Measurements from ENCODE around the gene PPP1R3G. TPM values are rescaled to one million over a fixed set of nuclear protein-coding genes. Genes with fewer than 3 reads are reported as not detected.
A peak's percentile ranks its signal among the peaks of the same experiment; 100 is the strongest.

The PPP1R3G gene
- total and polyA plus RNA-seq, 2 of the 13 experiments (the other 11 are each of a cell fraction or from before 2014, with no cell fraction given) = 1.2 to 1.3 TPM

DNA sequence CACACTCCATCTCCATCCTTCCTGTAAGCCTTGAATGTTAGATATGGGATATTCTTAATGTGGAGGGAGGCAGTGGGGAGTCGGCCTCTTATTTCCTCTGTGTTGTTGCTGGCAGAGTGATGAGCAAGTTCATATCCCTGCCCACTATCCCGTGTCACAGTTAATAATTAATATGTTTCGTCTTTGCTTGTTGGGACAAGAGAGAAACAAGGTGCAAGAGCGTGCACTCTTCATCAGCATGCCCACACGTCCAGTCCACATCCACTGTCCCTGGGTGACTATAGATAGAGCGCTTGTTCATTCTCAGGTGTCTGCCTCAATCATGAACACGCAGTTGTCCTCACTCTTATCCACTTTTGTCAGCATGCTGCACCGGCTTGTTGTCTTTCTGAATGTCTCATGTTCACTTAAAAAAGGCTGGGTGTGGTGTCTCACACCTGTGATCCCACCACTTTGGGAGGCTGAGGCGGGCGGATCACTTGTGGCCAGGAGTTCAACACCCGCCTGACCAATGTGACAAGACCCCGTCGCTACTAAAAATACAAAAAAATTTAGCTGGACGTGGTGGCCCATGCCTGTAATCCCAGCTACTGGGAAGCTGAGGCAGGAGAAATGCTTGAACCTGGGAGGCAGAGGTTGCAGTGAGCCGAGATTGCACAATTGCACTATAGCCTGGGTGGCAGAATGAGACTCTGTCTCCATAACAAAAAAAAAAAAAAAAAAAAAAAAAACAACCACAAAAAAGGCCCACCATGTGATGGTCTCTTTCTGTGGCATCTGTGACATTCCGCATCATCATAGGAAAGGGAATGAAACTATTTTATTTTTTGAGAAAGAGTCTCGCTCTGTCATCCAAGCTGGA is 34.2 kb downstream of the PPP1R3G start (continued):
- TF ChIP-seq, protein P1, sequence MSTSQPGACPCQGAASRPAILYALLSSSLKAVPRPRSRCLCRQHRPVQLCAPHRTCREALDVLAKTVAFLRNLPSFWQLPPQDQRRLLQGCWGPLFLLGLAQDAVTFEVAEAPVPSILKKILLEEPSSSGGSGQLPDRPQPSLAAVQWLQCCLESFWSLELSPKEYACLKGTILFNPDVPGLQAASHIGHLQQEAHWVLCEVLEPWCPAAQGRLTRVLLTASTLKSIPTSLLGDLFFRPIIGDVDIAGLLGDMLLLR (CRISPR knock-in tag; IDR thresholded peaks at IDR 0.05) = no peak
- TF ChIP-seq, protein P2, sequence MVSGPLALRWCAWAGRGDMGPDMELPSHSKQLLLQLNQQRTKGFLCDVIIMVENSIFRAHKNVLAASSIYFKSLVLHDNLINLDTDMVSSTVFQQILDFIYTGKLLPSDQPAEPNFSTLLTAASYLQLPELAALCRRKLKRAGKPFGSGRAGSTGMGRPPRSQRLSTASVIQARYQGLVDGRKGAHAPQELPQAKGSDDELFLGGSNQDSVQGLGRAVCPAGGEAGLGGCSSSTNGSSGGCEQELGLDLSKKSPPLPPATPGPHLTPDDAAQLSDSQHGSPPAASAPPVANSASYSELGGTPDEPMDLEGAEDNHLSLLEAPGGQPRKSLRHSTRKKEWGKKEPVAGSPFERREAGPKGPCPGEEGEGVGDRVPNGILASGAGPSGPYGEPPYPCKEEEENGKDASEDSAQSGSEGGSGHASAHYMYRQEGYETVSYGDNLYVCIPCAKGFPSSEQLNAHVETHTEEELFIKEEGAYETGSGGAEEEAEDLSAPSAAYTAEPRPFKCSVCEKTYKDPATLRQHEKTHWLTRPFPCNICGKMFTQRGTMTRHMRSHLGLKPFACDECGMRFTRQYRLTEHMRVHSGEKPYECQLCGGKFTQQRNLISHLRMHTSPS (CRISPR knock-in tag; IDR thresholded peaks at IDR 0.05; ENCODE audit: low read depth) = no peak
- TF ChIP-seq ZSCAN22 (CRISPR knock-in tag; IDR thresholded peaks at IDR 0.05) (no peak), ZKSCAN5 (CRISPR knock-in tag; IDR thresholded peaks at IDR 0.05) (no peak), ELF4 (CRISPR knock-in tag; IDR thresholded peaks at IDR 0.05; ENCODE audit: borderline replicate concordance) (no peak), TBX2 (CRISPR knock-in tag; IDR thresholded peaks at IDR 0.05; ENCODE audit: borderline replicate concordance) (no peak), TRIM24 (CRISPR knock-in tag; IDR thresholded peaks at IDR 0.05) (no peak), ZNF30 (CRISPR knock-in tag; IDR thresholded peaks at IDR 0.05) (no peak), KDM5A (IDR thresholded peaks at IDR 0.05; ENCODE audit: borderline replicate concordance, low read length) (no peak), LCORL (IDR thresholded peaks at IDR 0.05) (no peak), LCORL (CRISPR knock-in tag; IDR thresholded peaks at IDR 0.05) (0 out of 2 replicates have a peak, but pooled peaks have one; percentile 45), GZF1 (CRISPR knock-in tag; IDR thresholded peaks at IDR 0.05) (no peak), PHB2 (IDR thresholded peaks at IDR 0.05; ENCODE audit: partially characterized antibody) (no peak), ZNF605 (CRISPR knock-in tag; IDR thresholded peaks at IDR 0.05) (no peak)
- TF ChIP-seq, protein P3, sequence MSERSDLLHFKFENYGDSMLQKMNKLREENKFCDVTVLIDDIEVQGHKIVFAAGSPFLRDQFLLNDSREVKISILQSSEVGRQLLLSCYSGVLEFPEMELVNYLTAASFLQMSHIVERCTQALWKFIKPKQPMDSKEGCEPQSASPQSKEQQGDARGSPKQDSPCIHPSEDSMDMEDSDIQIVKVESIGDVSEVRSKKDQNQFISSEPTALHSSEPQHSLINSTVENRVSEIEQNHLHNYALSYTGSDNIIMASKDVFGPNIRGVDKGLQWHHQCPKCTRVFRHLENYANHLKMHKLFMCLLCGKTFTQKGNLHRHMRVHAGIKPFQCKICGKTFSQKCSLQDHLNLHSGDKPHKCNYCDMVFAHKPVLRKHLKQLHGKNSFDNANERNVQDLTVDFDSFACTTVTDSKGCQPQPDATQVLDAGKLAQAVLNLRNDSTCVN (CRISPR knock-in tag; IDR thresholded peaks at IDR 0.05; ENCODE audit: borderline replicate concordance) = no peak
- TF ChIP-seq, protein P4, sequence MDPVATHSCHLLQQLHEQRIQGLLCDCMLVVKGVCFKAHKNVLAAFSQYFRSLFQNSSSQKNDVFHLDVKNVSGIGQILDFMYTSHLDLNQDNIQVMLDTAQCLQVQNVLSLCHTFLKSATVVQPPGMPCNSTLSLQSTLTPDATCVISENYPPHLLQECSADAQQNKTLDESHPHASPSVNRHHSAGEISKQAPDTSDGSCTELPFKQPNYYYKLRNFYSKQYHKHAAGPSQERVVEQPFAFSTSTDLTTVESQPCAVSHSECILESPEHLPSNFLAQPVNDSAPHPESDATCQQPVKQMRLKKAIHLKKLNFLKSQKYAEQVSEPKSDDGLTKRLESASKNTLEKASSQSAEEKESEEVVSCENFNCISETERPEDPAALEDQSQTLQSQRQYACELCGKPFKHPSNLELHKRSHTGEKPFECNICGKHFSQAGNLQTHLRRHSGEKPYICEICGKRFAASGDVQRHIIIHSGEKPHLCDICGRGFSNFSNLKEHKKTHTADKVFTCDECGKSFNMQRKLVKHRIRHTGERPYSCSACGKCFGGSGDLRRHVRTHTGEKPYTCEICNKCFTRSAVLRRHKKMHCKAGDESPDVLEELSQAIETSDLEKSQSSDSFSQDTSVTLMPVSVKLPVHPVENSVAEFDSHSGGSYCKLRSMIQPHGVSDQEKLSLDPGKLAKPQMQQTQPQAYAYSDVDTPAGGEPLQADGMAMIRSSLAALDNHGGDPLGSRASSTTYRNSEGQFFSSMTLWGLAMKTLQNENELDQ (CRISPR knock-in tag; IDR thresholded peaks at IDR 0.05; ENCODE audit: borderline replicate concordance) = no peak
- TF ChIP-seq, protein P5, sequence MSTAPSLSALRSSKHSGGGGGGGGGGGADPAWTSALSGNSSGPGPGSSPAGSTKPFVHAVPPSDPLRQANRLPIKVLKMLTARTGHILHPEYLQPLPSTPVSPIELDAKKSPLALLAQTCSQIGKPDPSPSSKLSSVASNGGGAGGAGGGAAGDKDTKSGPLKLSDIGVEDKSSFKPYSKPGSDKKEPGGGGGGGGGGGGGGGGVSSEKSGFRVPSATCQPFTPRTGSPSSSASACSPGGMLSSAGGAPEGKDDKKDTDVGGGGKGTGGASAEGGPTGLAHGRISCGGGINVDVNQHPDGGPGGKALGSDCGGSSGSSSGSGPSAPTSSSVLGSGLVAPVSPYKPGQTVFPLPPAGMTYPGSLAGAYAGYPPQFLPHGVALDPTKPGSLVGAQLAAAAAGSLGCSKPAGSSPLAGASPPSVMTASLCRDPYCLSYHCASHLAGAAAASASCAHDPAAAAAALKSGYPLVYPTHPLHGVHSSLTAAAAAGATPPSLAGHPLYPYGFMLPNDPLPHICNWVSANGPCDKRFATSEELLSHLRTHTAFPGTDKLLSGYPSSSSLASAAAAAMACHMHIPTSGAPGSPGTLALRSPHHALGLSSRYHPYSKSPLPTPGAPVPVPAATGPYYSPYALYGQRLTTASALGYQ (CRISPR knock-in tag; IDR thresholded peaks at IDR 0.05) = no peak
- TF ChIP-seq, protein P6, sequence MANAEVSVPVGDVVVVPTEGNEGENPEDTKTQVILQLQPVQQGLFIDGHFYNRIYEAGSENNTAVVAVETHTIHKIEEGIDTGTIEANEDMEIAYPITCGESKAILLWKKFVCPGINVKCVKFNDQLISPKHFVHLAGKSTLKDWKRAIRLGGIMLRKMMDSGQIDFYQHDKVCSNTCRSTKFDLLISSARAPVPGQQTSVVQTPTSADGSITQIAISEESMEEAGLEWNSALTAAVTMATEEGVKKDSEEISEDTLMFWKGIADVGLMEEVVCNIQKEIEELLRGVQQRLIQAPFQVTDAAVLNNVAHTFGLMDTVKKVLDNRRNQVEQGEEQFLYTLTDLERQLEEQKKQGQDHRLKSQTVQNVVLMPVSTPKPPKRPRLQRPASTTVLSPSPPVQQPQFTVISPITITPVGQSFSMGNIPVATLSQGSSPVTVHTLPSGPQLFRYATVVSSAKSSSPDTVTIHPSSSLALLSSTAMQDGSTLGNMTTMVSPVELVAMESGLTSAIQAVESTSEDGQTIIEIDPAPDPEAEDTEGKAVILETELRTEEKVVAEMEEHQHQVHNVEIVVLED (CRISPR knock-in tag; IDR thresholded peaks at IDR 0.05; ENCODE audit: borderline replicate concordance) = peak; percentile 35; the same call in 1 of the 2 replicates
